Gastrocnemius medialis (tissue), 4 donors: ENCODE data around the gene TMED8. TPM values are rescaled to one million over a fixed set of nuclear protein-coding genes. Genes with fewer than 3 reads are reported as not detected.

Experiments
- ATAC-seq, 2 donors: fragments of 150-250 bp; one replicate each; pipeline ENCODE4 v1.9.1; 2016
- DNase-seq, 2 donors: peaks; one replicate each; pipeline ENCODE4 v3.0.0-alpha.2; 2019
- H3K27ac ChIP-seq, 4 donors: fragments of 200-600 bp; sonication (generic); 1 replicate in 1 of 4; 2 replicates in 3 of 4; pipeline ENCODE4 v1.5.1; 2016 to 2018; ENCODE audit warnings: mild to moderate bottlenecking in 2 of 4, moderate library complexity in 1 of 4
- H3K27me3 ChIP-seq, 3 donors: fragments of 200-600 bp; sonication (generic) in 2 of 3; 1 replicate in 1 of 3; 2 replicates in 2 of 3; pipeline versions ENCODE4 v1.5.1 to v1.6.0; 2016 to 2019; ENCODE audit warnings: mild to moderate bottlenecking in 1 of 3, moderate library complexity in 1 of 3
- H3K36me3 ChIP-seq, 2 donors: fragments of 200-600 bp; sonication (generic) in 1 of 2; one replicate each; pipeline ENCODE4 v1.5.1; 2017 to 2018
- H3K4me1 ChIP-seq, 2 donors: fragments of 200-600 bp; sonication (generic) in 1 of 2; one replicate each; pipeline ENCODE4 v1.5.1; 2016 to 2017; ENCODE audit warnings: mild to moderate bottlenecking in 2 of 2
- H3K4me3 ChIP-seq, 4 donors: fragments of 200-600 bp; sonication (generic) in 3 of 4; 1 replicate in 1 of 4; 2 replicates in 3 of 4; pipeline ENCODE4 v1.5.1; 2016 to 2019; ENCODE audit warnings: mild to moderate bottlenecking in 2 of 4
- H3K9me3 ChIP-seq, 3 donors: fragments of 200-600 bp; sonication (generic) in 2 of 3; 1 replicate in 1 of 3; 2 replicates in 2 of 3; pipeline ENCODE4 v1.5.1; 2016 to 2019
- CTCF ChIP-seq, 5 experiments: fragments of 450-650 bp in 3 of 5; fragments of 200-600 bp in 2 of 5; sonication (generic) in 2 of 5; IDR thresholded peaks in 4 of 5; conservative IDR thresholded peaks in 1 of 5; 1 replicate in 4 of 5; 2 replicates in 1 of 5; pipeline ENCODE4 v1.5.1; 2016 to 2019; ENCODE audit warnings: antibody characterized with exemption in 5 of 5, mild to moderate bottlenecking in 3 of 5, moderate library complexity in 3 of 5
- POLR2A ChIP-seq, 2 donors: fragments of 450-650 bp; IDR thresholded peaks; one replicate each; pipeline ENCODE4 v1.6.1; 2017; ENCODE audit warnings: antibody characterized with exemption in 2 of 2, mild to moderate bottlenecking in 2 of 2, moderate library complexity in 2 of 2
- in situ Hi-C, 4 donors: fragments of 200-750 bp; cut with MboI; loops; one replicate each; pipeline versions ENCODE4 v1.15.0 to v1.8.0; 2017; ENCODE audit warnings: low sequenced_read_pairs in 4 of 4
- intact Hi-C: fragments of 100-400 bp; cut with DNase I; formaldehyde crosslinking; loops from one replicate; pipeline ENCODE4 v1.15.1; 2023; ENCODE audit warnings: low total_unique reads
- total RNA-seq, 4 donors: library from RNA; depleted of rRNA; stranded (reverse); fragments of >200 nt; gene quantifications; one replicate each; pipeline versions ENCODE4 v1.1.0 to v1.2.3, GENCODE V29; 2016

The TMED8 gene
- total RNA-seq, 4 donors from 2014 or later: 3.0 to 5.2 (median 4.3) TPM

GRCh38 chr14:77324289-77324688, 52.6 kb downstream of the TMED8 start:
- in situ Hi-C loops (no loop called here), intact Hi-C loops (loop anchor here (5.0 kb wide), 1 partner anchor 438 kb away; the partner anchor contains the start of gene SNW1)
- no peak for ATAC-seq

GRCh38 chr14:77323571-77323970, 53.3 kb downstream of the TMED8 start:
- Histone ChIP-seq H3K4me3 (no peak overlapping the region), H3K27ac (no peak overlapping the region), H3K9me3 (no peaks in the 10 kb centered on the region), H3K36me3 (no peaks in the 10 kb centered on the region), H3K27me3 (no peaks in the 10 kb centered on the region), H3K4me1 (peaks cover 17 to 21% of the 10 kb centered on the region in 2 donors)
- no peak for TF ChIP-seq POLR2A (IDR thresholded peaks at IDR 0.05)
- no peak for TF ChIP-seq CTCF (IDR thresholded peaks at IDR 0.05 in 4 of 5, conservative IDR thresholded peaks at IDR 0.05 in 1 of 5)
- ATAC-seq (no peak), DNase-seq (no peak)
- in situ Hi-C loops: no loop called here
- intact Hi-C loops: loop anchor here (5.0 kb wide), 1 partner anchor 439 kb away; the partner anchor contains the start of gene SNW1

More at GRCh38 chr14:77324289-77324688, 52.6 kb downstream of the TMED8 start:
- Histone ChIP-seq H3K27ac (no peak overlapping the region), H3K4me3 (no peak overlapping the region), H3K36me3 (no peaks in the 10 kb centered on the region), H3K27me3 (no peaks in the 10 kb centered on the region), H3K9me3 (no peaks in the 10 kb centered on the region), H3K4me1 (peaks cover 17 to 18% of the 10 kb centered on the region in 2 donors)
- TF ChIP-seq CTCF (IDR thresholded peaks at IDR 0.05 in 4 of 5, conservative IDR thresholded peaks at IDR 0.05 in 1 of 5) (no peak), POLR2A (IDR thresholded peaks at IDR 0.05) (no peak)
- DNase-seq: no peak

DNA sequence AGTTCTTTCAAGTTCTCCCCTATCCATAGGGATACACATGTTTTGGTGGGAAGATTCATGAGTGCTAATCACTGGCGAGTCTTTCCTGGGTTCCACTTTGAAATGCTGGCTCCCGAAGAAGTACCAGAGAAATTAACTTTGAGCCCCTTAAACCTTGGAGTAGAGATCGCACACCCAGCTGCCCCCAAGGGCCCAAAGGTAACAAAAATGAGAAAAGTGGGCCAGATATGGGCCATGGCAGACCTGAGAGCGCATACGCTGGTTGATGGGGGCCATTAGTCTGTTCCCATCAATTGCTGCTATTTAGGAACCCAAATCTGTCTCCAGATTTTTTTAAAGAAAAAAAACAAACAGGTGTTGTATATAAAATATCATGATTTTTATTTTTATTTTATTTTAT, 53.9 kb downstream of the TMED8 start:
- in situ Hi-C loops: no loop called here
- peaks cover 22 to 27% of the 10 kb centered on the region in 2 donors for H3K4me1 ChIP-seq
- no peaks in the 10 kb centered on the region for H3K36me3 ChIP-seq
- no peak for TF ChIP-seq CTCF (IDR thresholded peaks at IDR 0.05 in 4 of 5, conservative IDR thresholded peaks at IDR 0.05 in 1 of 5)
- no peak for TF ChIP-seq POLR2A (IDR thresholded peaks at IDR 0.05)
- DNase-seq: no peak
- intact Hi-C loops: loop anchor here (5.0 kb wide), 1 partner anchor 439 kb away; the partner anchor contains the start of gene SNW1
- no peak overlapping the region for H3K27ac ChIP-seq
- no peak for ATAC-seq
- no peaks in the 10 kb centered on the region for H3K27me3 ChIP-seq
- no peaks in the 10 kb centered on the region for H3K9me3 ChIP-seq
- H3K4me3 ChIP-seq: no peak overlapping the region

- Histone ChIP-seq H3K4me3 (peak overlapping the region; percentile 79 to 100 (median 82)), H3K27ac (peak overlapping the region; percentile 95 to 99 (median 97)), H3K9me3 (no peaks in the 10 kb centered on the region), H3K27me3 (no peaks in the 10 kb centered on the region), H3K36me3 (no peaks in the 10 kb centered on the region), H3K4me1 (peaks cover 28 to 32% of the 10 kb centered on the region in 2 donors)
- intact Hi-C loops: loop anchor here (5.0 kb wide), 1 partner anchor 440 kb away; the partner anchor contains the start of gene SNW1
- no peak for TF ChIP-seq POLR2A (IDR thresholded peaks at IDR 0.05)
- TF ChIP-seq CTCF (IDR thresholded peaks at IDR 0.05 in 4 of 5, conservative IDR thresholded peaks at IDR 0.05 in 1 of 5): no peak
- ATAC-seq: no peak
- DNase-seq: no peak
- in situ Hi-C loops: no loop called here
Measured at GRCh38 chr14:77322250-77322902, 54.5 kb downstream of the TMED8 start.
